ENCODE results near the gene TGFBI.

DNA sequence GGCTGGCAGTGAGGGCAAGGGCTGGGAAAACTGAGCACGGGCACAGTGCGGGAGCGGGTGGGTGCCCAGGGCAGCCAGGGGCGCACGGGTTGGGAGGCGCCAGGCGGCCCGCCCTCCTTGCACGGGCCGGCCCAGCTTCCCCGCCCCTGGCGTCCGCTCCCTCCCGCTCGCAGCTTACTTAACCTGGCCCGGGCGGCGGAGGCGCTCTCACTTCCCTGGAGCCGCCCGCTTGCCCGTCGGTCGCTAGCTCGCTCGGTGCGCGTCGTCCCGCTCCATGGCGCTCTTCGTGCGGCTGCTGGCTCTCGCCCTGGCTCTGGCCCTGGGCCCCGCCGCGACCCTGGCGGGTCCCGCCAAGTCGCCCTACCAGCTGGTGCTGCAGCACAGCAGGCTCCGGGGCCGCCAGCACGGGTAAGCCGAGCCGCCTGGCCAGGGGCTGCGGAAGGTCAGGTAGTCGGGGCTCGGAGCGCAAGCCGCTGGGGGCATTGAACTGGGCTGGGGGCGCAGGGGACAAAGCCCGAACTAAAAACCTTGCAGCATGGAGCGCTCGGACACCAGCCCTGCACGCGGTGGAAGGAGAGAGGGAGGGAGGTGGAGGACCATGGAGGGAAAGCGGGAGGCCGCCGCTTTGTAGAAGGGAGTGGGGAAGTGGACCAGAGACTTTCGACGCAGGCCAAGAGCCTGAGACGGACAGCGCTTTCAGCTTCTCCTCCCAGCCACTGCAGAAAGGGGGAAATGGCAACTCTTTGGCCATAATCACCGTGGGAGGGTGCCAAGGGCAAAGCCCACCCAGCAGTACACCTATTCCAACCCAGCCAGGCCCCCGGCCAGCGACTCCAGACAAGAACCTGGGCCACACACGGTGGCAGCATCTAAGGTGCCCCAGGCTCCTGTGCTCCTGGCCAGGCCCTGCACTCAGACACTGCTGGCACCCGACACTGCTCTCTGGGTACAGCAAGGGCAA lies at the start of gene TGFBI:
- TF ChIP-seq POLR2A (IDR thresholded peaks at IDR 0.05), result peak; percentile 35 to 52
- TF ChIP-seq, protein P1, sequence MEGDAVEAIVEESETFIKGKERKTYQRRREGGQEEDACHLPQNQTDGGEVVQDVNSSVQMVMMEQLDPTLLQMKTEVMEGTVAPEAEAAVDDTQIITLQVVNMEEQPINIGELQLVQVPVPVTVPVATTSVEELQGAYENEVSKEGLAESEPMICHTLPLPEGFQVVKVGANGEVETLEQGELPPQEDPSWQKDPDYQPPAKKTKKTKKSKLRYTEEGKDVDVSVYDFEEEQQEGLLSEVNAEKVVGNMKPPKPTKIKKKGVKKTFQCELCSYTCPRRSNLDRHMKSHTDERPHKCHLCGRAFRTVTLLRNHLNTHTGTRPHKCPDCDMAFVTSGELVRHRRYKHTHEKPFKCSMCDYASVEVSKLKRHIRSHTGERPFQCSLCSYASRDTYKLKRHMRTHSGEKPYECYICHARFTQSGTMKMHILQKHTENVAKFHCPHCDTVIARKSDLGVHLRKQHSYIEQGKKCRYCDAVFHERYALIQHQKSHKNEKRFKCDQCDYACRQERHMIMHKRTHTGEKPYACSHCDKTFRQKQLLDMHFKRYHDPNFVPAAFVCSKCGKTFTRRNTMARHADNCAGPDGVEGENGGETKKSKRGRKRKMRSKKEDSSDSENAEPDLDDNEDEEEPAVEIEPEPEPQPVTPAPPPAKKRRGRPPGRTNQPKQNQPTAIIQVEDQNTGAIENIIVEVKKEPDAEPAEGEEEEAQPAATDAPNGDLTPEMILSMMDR (IDR thresholded peaks at IDR 0.05 in 4 of 5, conservative IDR thresholded peaks at IDR 0.05 in 1 of 5), result peak in 1 of 5 experiments; percentile 20
